IMR-90 (cell line): Measurements from ENCODE around the gene DHRS12. TPM values are rescaled to one million over a fixed set of nuclear protein-coding genes. Genes with fewer than 3 reads are reported as not detected.

ENCODE experiments used
- ATAC-seq: fragments of 200-7000 bp; cut with Tn5 transposase; 2 replicates; pipeline ENCODE4 v1.9.1; 2020; ENCODE audit warnings: low read depth, mild to moderate bottlenecking, moderate library complexity
- BruUV-seq: library from RNA; stranded (reverse); fragments of 400-500 nt; replicated peaks from 2 replicates; lab custom pipeline; 2021; lab: Mats Ljungman, UMichigan
- CTCF ChIA-PET: fragments of 300-600 bp; formaldehyde crosslinking; extraction: SDS; loops from one replicate; lab custom pipeline; 2021; ENCODE audit warnings: antibody characterized with exemption; lab: Yijun Ruan, JAX
- POLR2A ChIA-PET: fragments of 300-600 bp; sonication (Branson Sonifier 250); formaldehyde crosslinking; loops from one replicate; lab custom pipeline; 2022; ENCODE audit warnings: antibody characterized with exemption; ENCODE audit not compliant: unreplicated experiment; lab: Charles Lee
- DNase-seq: peaks from one replicate; pipeline ENCODE4 v3.0.0; 2013
- H2AFZ ChIP-seq: replicated peaks from 2 replicates; pipeline ENCODE3; 2013; ENCODE audit warnings: low read length, mild to moderate bottlenecking; ENCODE audit not compliant: poor library complexity
- H2AK5ac ChIP-seq: 2 replicates; pipeline ENCODE4 v1.6.1; 2013; ENCODE audit warnings: low read depth, low read length, inconsistent platforms
- H2AK9ac ChIP-seq: replicated peaks from 2 replicates; pipeline ENCODE3; 2013; ENCODE audit warnings: mild to moderate bottlenecking, low read depth, low read length, moderate library complexity; ENCODE audit not compliant: poor library complexity
- H2BK120ac ChIP-seq: 2 replicates; pipeline ENCODE4 v1.6.1; 2013; ENCODE audit warnings: low read depth, low read length, inconsistent platforms
- H2BK15ac ChIP-seq: 3 replicates; pipeline ENCODE4 v1.6.1; 2013; ENCODE audit warnings: low read depth, low read length, inconsistent platforms
- H2BK20ac ChIP-seq: 2 replicates; pipeline ENCODE4 v1.6.1; 2013; ENCODE audit warnings: low read depth, mild to moderate bottlenecking, inconsistent platforms, low read length, moderate library complexity
- H2BK5ac ChIP-seq: 2 replicates; pipeline ENCODE4 v1.6.1; 2013; ENCODE audit warnings: mild to moderate bottlenecking, low read depth, low read length, inconsistent platforms; ENCODE audit not compliant: poor library complexity, severe bottlenecking
- H3K14ac ChIP-seq: replicated peaks from 2 replicates; pipeline ENCODE4 v1.6.1; 2013; ENCODE audit warnings: low read depth, low read length, inconsistent platforms
- H3K18ac ChIP-seq: 2 replicates; pipeline ENCODE4 v1.6.1; 2013; ENCODE audit warnings: low read depth, low read length, control low read depth
- H3K23ac ChIP-seq: 2 replicates; pipeline ENCODE4 v1.6.1; 2013; ENCODE audit warnings: low read depth, low read length, inconsistent platforms
- H3K27ac ChIP-seq: 2 replicates; pipeline ENCODE4 v1.5.1; 2013; ENCODE audit warnings: mild to moderate bottlenecking, control low read depth, low read length; ENCODE audit not compliant: insufficient read depth
- H3K27me3 ChIP-seq: 2 replicates; pipeline ENCODE4 v1.6.1; 2013; ENCODE audit warnings: low read length; ENCODE audit not compliant: control insufficient read depth, insufficient read depth
- H3K36me3 ChIP-seq: 2 replicates; pipeline ENCODE4 v1.6.1; 2013; ENCODE audit warnings: low read length, mixed read lengths; ENCODE audit not compliant: control insufficient read depth, insufficient read depth
- H3K4ac ChIP-seq: 2 replicates; pipeline ENCODE4 v1.6.1; 2013; ENCODE audit warnings: low read depth, low read length, inconsistent platforms
- H3K4me1 ChIP-seq: 2 replicates; pipeline ENCODE4 v1.6.1; 2013; ENCODE audit warnings: low read length, mixed read lengths; ENCODE audit not compliant: control insufficient read depth, insufficient read depth
- H3K4me2 ChIP-seq: 2 replicates; pipeline ENCODE4 v1.6.1; 2013; ENCODE audit warnings: low read depth, mild to moderate bottlenecking, control low read depth, low read length, moderate library complexity
- H3K4me3 ChIP-seq: 2 replicates; pipeline ENCODE4 v1.5.1; 2013; ENCODE audit warnings: low read depth, mild to moderate bottlenecking, control low read depth, low read length, moderate library complexity; ENCODE audit not compliant: insufficient read depth
- H3K56ac ChIP-seq: 2 replicates; pipeline ENCODE4 v1.6.1; 2013; ENCODE audit warnings: low read length, inconsistent platforms; ENCODE audit not compliant: insufficient read depth; ENCODE audit errors: extremely low read depth
- H3K79me1 ChIP-seq, 2 experiments: 2 replicates each; pipeline ENCODE4 v1.6.1; 2013; ENCODE audit warnings: low read length in 2 of 2, inconsistent platforms in 1 of 2, low read depth in 1 of 2
- H3K9ac ChIP-seq: 2 replicates; pipeline ENCODE4 v1.6.1; 2013; ENCODE audit warnings: low read depth, low read length, control low read depth
- H3K9me1 ChIP-seq: 2 replicates; pipeline ENCODE4 v1.6.1; 2013; ENCODE audit warnings: low read length, inconsistent platforms; ENCODE audit not compliant: insufficient read depth
- H3K9me3 ChIP-seq: 2 replicates; pipeline ENCODE4 v1.6.1; 2013; ENCODE audit warnings: low read length; ENCODE audit not compliant: control insufficient read depth, insufficient read depth
- H4K20me1 ChIP-seq: 2 replicates; pipeline ENCODE4 v1.6.1; 2013; ENCODE audit warnings: low read length, inconsistent platforms; ENCODE audit not compliant: insufficient read depth
- H4K5ac ChIP-seq: 2 replicates; pipeline ENCODE4 v1.6.1; 2013; ENCODE audit warnings: mild to moderate bottlenecking, low read depth, low read length, control low read depth
- H4K8ac ChIP-seq, 2 experiments: 2 replicates each; pipeline ENCODE4 v1.6.1; 2013; ENCODE audit warnings: low read depth in 2 of 2, low read length in 2 of 2, control low read depth in 1 of 2, inconsistent platforms in 1 of 2
- H4K91ac ChIP-seq: 2 replicates; pipeline ENCODE4 v1.6.1; 2013; ENCODE audit warnings: low read depth, low read length, inconsistent platforms; ENCODE audit not compliant: insufficient read depth
- BHLHE40 ChIP-seq: fragments of 150-350 bp; IDR thresholded peaks from 2 replicates; pipeline ENCODE4 v1.6.1; 2016; ENCODE audit warnings: mild to moderate bottlenecking, low read depth, low read length
- CEBPB ChIP-seq: IDR thresholded peaks from 2 replicates; pipeline ENCODE4 v1.6.1; 2012; ENCODE audit warnings: low read depth, low read length, improper control_type of control experiment
- MAFK ChIP-seq: IDR thresholded peaks from 2 replicates; pipeline ENCODE4 v1.6.1; 2012; ENCODE audit warnings: low read depth, low read length, improper control_type of control experiment
- RFX5 ChIP-seq: IDR thresholded peaks from 2 replicates; pipeline ENCODE4 v1.8.0; 2012; ENCODE audit warnings: low read depth, mild to moderate bottlenecking, low read length, moderate library complexity
- WGBS, 2 experiments: methylation state at CpG; one replicate each; pipeline versions ENCODE4 v1.1.5 to v1.1.7; 2013; ENCODE audit warnings: missing lambda C conversion rate in 2 of 2; ENCODE audit not compliant: insufficient read length in 1 of 2; ENCODE audit errors: extremely low coverage in 2 of 2; 5-methylcytosine and 5-hydroxymethylcytosine counted together
- dilution Hi-C: fragments of 300-500 bp; cut with HindIII; formaldehyde crosslinking; loops from one replicate; pipeline ENCODE4 v1.14.3; 2018; ENCODE audit warnings: low sequenced_read_pairs; ENCODE audit not compliant: unreplicated experiment
- in situ Hi-C: fragments of 300-500 bp; cut with MboI; formaldehyde crosslinking; loops from 3 replicates; pipeline ENCODE4 v1.14.3; 2019; ENCODE audit warnings: low sequenced_read_pairs, inconsistent platforms, mixed read lengths
- intact Hi-C: fragments of 100-400 bp; cut with micrococcal nuclease; formaldehyde crosslinking; loops from 2 replicates; pipeline ENCODE4 v1.10.0; 2022
- polyA plus RNA-seq, 3 experiments: library from polyadenylated mRNA; depleted of rRNA; stranded (reverse); fragments of >200 nt; gene quantifications; 2 replicates each; pipeline ENCODE4 v1.2.3, GENCODE V29; 2012; ENCODE audit warnings: low replicate concordance in 1 of 3
- total RNA-seq: library from RNA; depleted of rRNA; stranded (reverse); fragments of >200 nt; gene quantifications from 2 replicates; pipeline ENCODE4 v1.2.3, GENCODE V29; 2012

DHRS12 gene
- total and polyA plus RNA-seq, 2 of the 4 experiments (the other 2 are of a cell fraction), result 1.3 to 1.6 TPM

DNA sequence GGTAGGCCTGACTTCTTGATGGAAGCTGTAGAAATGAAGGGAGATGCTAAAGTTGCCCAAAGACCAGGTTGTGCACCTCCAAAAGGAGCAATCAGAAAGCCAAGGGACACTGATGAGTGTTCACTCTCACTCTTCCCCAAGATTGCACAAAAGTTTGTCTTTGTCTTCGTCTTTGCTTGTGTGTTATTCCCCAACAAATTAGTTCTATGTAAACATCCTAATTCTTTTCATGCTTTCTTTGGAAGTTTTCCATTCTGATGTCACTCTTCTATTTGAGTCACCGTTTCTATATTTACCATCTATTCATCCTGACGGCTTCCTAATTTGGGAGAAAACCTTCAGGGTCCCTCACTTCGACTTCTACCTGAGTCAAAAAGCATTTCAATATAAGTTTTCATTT, 44.7 kb upstream of the DHRS12 start:
- H4K5ac ChIP-seq, result no peak overlapping the region
- H3K9me1 ChIP-seq, result peaks cover 4% of the 10 kb centered on the region; the same call in 1 of the 2 replicates
- no peaks in the 10 kb centered on the region for H3K36me3 ChIP-seq
- dilution Hi-C loops (no loop called here), in situ Hi-C loops (no loop called here), intact Hi-C loops (no loop called here)
- H2AK5ac ChIP-seq, result no peak overlapping the region
- no peak overlapping the region for H4K91ac ChIP-seq
- no TSS peak for BruUV-seq
- H2AK9ac ChIP-seq, result peak overlapping the region; percentile 21
- CTCF ChIA-PET, result interaction anchor here (0.7 kb wide), 1 partner anchor 10 kb away, joined by 4 read pairs; no protein-coding TSS in a partner anchor
- H3K18ac ChIP-seq, result no peak overlapping the region
- H2BK5ac ChIP-seq, result peak overlapping the region; percentile 16
- H3K4me2 ChIP-seq, result no peak overlapping the region
- H3K4me3 ChIP-seq, result no peak overlapping the region
- no peaks in the 10 kb centered on the region for H4K20me1 ChIP-seq
- H3K9ac ChIP-seq, result no peak overlapping the region
- no peak overlapping the region for H4K8ac ChIP-seq
- peak overlapping the region; percentile 92; the same call in 1 of the 2 replicates for H2BK120ac ChIP-seq
- peaks cover 2% of the 10 kb centered on the region for H3K4me1 ChIP-seq
- H3K27ac ChIP-seq, result no peak overlapping the region
- H2BK15ac ChIP-seq, result no peak overlapping the region
- ATAC-seq (peak; percentile 31; the same call in 1 of the 2 replicates), DNase-seq (peak; percentile 67)
- peak overlapping the region; percentile 45; the same call in 1 of the 2 replicates for H3K56ac ChIP-seq
- H3K79me1 ChIP-seq, result no peaks in the 10 kb centered on the region
- H2AFZ ChIP-seq, result no peak overlapping the region
- POLR2A ChIA-PET, result no interaction called here
- no peak overlapping the region for H3K23ac ChIP-seq
- peaks cover 8% of the 10 kb centered on the region for H3K27me3 ChIP-seq
- WGBS, 2 experiments, result no CpG with 5 or more reads among the region's 4 CpGs
- TF ChIP-seq BHLHE40 (no peak), RFX5 (no peak), MAFK (no peak), CEBPB (peak; percentile 64)
- no peak overlapping the region for H3K4ac ChIP-seq
- H3K9me3 ChIP-seq, result no peaks in the 10 kb centered on the region
- H2BK20ac ChIP-seq, result peak overlapping the region; percentile 94; the same call in 1 of the 2 replicates
- no peak overlapping the region for H3K14ac ChIP-seq
